HG03457 (cell line): ENCODE results near the gene COL5A3.
"Not testable (repeated sequence)": the region's sequence is repeated elsewhere in the genome, so short reads cannot be mapped to it uniquely, and the experiment has no call there.

Experiments
- ATAC-seq: cut with Tn5 transposase; IDR thresholded peaks from one replicate; pipeline ENCODE4 v1.9.1; 2021; ENCODE audit warnings: moderate number of reproducible peaks; ENCODE audit not compliant: unreplicated experiment

Gene COL5A3

DNA sequence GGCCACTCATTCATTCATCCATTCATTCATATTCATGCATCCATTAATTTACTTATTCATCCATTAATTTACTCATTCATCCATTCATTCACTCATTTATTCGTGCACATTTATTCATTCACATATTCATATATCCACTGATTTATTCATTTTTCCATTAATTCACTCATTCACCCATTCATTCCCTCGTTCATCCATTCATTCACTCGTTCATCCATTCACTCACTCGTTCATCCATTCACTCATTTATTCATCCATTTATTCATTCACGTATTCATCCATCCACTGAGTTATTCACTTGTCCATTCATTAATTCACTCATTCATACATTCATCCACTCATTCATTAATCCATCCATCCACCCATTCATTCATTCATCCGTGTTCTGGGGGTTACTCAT, 38.2 kb downstream of the COL5A3 start:
- no peak for ATAC-seq

DNA sequence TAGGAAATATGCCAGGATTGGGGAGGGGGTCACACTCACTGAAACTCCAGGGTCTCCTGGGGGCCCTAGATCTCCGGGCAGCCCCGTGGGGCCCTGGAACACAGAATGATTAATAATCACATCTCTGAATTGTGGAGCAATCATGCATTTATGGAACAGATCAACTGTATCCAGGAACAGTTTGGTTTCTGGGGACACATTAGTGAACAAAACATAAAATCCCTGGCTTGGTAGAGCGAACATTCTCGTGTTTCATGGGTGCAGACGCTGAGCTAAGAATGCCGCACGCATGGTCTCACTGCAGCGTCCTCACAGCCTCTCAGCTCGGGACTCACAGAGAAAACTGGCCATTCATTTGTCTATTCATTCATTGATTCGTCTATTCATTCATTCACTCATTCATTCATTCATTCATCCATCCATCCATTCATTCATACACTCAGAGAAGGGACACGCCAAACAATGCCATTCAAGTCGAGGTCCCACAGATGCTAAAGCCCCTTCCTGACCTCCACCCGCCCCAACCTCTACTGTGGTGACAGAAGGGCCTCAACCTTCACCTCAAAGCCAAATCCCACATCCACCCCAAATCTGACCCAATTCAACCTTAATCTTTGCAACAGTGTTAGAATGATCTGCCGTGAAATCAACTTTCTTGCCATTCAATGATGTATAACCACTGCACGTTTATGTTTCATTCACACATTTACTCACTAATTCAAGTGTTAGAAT, 39.0 kb downstream of the COL5A3 start:
- no peak for ATAC-seq

DNA sequence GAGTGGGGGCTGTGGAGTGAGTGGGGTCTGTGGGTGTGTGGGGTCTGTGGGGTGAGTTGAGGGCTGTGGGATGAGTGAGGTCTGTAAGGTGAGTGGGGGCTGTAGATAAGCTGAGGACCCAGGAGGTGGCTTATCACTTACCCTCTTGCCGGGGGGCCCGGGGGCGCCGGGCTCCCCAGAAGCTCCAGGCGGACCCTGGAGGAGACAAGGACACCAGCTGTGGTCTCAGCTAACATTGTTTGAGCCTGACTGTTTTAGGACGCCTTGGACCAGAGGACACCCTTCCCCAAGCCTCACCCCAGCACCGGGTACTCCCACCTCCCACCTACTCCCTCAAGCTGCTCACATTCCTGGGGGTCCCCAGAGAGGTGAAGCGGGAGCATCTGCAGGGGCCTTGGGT, 39.8 kb downstream of the COL5A3 start:
- ATAC-seq = no peak

DNA sequence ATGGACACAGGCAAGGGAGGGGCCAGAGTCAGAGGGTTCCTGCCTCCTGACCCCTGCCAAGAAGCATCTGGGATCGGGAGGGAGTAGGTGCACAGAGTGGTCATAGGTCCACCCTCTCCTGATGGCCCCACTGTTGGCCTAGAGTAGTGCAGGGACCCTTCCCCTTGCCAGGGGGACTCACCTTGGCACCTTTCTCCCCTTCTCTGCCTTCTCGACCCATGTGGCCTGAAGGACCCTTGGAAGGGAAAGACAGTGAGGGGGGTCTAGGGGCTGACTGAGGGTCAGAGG, 40.7 kb downstream of the COL5A3 start:
- ATAC-seq = no peak

DNA sequence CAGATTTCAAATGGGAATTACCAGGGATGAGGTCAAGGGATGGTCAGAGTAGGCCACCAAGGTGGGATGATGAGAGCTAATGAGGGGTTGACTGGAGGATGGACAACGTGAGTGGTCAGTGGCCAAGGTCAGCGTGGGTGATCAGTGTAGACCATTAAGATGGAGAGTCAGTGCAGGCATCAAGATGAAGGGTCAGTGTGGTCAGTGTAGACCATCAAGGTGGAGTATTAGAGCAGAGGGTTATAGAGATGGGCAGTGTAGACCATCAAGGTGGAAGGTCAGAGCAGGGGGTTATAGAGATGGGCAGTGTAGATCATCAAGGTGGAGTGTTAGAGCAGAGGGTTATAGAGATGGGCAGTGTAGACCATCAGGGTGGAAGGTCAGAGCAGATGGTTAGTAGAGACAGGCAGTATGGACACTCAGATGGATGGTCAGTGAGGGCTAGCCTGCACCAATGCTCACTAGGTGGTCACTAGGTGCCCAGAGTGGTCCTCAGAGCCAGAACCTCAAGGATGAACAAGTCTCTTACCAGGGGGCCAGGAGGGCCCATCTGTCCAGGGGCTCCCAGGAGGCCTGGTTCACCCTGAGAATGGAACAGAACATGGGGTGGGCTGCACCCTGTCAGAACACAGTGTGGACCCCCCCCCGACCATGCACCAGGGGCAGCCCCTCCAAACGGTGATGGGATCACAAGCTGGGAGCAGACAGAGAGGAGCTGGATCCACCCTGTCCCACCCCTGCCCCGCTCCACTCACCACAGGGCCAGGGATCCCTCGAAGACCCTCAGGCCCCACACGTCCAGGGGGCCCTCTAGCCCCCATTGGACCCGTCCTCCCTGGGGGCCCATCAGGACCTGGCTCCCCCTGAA, 41.2 kb downstream of the COL5A3 start:
- no peak for ATAC-seq

DNA sequence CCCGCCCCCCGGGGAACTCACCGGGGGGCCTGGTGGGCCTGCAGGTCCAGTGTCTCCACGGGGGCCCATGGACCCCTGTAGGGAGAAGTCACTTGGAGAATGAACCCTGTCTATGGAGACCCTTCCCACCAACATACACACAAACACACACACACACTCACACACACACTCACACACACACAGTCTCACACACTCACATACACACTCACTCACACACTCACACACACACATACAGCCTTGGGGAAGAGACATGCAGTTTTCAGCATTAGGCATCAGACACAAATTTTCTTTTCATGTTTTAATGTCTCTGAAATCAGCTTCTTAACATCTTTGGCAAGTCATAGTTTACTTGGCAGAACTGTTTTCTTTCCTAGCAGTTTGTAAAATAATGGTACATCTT, 43.0 kb downstream of the COL5A3 start:
- ATAC-seq = no peak

DNA sequence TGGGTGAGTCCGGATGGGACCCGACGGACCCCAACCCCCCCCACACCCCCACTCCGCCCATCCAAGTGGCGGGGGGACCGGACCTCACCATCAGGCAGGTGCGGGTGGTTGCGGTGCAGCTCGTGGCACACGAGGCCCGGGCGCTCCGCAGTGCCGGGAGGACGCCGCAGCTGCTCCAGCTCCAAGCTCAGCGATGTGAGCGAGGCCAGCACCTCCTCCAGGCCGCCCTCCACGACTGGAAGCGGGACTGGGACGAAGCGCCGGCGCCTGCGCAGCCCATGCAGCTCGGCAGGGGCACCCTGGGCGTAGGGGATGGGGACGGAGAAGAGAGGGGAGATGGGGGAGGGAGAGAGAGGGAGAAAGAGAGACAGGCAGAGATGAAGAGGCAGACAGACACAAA, 43.9 kb downstream of the COL5A3 start:
- no peak for ATAC-seq

DNA sequence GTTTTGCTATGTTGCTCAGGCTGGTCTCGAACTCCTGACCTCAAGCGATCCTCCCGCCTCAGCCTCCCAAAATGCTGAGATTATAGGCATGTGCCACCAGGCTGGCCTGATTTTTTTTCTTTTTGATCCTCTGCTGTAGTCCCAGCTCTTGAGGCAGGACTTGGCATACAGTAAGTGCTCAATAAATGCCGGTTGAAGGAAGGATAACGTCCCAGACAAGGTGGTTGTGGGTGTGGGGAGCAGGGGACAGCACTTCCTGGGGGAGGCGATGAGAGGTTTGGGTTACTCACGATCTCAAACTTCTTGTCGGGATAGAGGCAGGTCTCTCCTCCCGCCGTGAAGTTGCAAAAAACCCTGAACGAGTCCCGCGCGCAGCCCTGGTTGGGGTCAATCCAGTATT, 44.3 kb downstream of the COL5A3 start:
- ATAC-seq = no peak

DNA sequence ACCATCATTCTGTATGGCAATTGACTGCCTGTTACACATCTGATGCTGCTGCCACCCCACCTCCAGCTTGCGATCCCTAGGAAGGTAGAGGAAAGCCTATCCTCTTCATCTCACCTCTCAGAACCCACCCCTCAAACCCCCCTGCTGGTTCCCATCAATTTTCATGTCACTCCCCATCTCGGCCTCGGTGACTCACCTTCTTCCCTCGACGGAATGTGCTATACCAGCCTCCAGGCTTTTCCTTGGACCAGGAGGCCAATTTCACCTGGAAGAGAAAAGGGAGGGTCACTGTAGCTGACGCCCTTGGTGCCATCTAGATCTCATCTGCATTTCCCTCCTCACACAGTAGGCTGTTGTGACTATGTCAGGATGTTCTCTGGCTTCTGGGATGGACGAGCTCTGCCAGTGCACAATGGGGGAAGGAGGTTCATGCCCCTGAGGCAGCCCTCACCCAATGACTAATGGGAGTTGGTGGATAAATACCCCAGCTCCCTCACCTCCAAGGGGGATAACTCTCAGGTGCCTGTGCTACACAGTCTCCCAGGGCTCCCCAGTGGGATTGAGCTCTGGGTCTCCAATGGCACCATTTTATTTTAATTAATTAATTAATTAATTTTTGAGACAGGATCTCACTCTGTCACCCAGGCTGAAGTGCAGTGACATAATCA, 47.5 kb downstream of the COL5A3 start:
- no peak for ATAC-seq

DNA sequence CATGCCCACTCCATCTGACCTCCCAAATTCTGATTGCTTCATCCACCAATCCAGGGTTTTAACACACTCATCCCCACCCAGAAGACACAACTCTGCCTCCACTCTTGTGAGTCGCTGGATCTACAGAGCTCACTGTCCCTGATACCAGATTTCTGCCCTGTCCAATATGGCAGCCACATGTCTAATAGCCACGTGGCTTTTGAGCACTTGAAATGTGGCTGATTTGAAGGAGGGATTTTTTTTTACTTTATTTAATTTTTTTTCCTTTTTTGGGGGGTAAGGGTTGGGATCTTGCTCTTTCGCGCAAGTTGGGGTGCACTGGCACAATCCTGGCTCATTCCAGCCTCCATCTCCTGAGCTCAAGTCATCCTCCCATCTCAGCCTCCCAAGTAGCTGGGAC, 49.2 kb downstream of the COL5A3 start:
- ATAC-seq = no peak

DNA sequence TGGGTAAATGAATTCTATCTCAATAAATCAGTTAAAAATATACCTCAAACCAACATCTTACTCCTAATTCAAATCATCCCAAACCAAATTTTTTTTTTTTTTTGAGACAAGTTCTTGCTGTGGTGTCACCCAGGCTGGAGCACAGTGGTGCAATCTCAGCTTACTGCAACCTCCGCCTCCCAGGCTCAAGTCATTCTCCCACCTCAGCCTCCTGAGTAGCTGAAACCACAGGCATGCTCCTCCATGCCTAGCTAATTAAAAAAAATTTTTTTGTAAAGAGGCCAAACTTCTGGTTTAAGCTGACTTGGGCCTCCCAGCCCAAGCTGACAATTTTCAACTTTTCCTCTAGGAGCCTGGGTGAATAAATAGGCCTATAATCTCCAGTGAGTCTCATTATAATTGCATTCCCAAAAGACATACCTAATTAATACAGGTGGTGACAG, 51.9 kb downstream of the COL5A3 start:
- ATAC-seq = no peak

DNA sequence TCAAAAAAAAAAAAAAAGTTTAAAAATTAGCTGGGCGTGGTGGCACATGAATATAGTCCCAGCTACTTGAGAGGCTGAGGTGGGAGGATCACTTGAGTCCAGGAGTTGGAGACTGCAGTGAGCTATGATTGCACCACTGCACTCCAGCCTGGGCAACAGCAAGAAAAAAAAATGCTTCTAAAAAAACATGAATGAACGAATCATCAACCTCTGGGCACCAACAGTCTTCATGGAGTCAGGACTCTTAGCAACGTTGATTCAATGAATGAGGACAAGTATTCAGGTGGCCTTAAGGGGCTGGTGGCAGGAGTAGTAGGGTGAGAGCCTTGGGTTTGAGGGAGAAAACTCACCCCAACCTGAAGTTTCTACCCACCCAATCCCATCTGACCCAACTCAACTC, 53.3 kb downstream of the COL5A3 start:
- ATAC-seq = no peak

DNA sequence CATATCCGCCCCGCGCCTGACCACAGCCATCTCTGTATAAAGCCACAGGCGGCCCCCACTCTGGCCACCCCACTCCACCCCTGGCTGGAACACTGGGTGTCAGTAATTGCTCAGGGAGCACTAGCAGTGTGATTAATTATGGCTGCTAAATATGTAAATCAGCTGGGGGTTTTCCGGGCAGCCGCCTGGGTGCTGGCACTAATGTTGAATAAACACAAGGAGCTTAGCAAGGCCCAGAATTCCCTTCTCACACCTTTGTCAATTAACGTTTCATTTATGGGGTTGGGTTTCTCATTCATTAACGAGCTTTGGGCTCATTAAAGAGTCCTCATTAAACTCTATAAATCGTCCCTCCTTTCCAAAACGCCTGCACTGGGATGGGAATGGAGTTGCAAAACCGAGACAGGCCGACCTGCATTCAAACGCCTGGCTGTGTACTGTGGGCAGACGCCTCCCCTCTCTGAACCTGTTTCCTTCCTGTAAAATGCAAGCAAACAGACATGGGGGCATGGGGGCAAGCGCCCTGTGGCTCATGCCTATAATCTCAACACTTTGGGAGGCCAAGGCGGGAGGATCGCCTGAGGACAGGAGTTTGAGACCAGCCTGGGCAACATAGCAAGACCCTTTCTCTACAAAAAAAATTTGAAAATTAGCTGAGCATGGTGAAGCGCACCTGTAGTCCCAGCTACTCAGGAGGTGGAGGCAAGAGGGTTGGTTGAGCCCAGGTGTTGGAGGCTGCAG, 56.3 kb downstream of the COL5A3 start:
- ATAC-seq = no peak

DNA sequence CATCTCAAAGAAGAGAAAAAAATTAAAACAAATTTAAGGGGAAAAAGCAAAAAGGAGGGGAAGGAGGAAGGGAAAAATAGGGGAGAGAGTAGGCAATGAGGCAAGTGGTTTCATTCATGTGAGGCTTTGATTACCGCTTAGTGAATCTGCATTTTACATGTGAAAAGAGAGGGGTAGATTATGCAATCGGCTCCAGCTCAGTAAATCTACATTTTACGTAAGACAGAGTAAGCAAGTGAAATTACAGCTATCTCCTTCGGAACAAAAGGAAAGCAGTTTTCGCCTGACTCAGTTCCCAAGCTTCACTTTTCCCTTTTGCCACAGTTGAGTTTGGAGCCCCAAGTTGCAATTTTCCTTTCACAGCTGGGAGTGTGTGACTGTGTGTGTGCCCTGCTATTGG, 58.0 kb downstream of the COL5A3 start:
- ATAC-seq = no peak

DNA sequence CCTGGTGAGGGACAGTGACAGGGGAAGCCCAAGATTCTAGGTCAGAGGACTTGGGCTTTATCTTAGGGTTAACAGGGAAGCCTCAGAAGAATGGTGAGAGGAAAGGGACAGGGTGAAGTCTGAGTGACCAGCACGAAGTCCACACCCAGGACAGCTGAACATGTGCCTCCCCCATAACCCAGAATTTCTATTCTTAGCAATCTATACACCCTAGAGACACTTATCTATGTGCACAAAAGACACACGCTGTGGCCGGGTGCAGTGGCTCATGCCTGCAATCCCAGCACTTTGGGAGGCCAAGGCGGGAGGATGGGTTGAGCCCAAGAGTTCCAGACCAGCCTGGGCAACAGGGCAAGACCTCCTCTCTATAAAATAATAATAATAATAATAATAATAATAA, 62.9 kb downstream of the COL5A3 start:
- ATAC-seq = no peak

DNA sequence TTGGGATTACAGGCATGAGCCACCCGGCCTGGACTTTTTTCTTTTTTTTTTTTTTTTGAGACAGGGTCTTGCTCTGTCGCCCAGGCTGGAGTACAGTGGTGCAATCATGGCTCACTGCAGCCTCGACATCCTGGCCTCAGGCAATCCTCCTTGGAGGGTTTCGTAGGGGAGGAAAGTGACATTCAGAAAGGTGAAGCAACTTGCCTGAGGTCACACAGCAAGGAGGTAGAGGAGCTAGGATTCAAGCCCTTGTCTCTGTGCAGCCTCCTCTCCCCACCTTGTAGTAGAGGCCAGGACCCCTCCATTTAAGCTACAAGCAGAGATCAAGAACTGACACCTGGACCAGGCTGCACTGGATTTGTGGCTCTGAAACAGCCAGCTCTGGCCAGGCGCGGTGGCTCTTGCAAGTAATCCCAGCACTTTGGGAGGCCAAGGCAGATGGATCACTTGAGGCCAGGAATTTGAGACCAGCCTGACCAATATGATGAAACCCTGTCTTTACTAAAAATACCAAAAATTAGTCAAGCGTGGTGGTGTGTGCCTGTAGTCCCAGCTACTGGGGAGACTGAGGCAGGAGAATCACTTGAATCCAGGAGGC, 63.7 kb downstream of the COL5A3 start:
- ATAC-seq = not testable (repeated sequence)

DNA sequence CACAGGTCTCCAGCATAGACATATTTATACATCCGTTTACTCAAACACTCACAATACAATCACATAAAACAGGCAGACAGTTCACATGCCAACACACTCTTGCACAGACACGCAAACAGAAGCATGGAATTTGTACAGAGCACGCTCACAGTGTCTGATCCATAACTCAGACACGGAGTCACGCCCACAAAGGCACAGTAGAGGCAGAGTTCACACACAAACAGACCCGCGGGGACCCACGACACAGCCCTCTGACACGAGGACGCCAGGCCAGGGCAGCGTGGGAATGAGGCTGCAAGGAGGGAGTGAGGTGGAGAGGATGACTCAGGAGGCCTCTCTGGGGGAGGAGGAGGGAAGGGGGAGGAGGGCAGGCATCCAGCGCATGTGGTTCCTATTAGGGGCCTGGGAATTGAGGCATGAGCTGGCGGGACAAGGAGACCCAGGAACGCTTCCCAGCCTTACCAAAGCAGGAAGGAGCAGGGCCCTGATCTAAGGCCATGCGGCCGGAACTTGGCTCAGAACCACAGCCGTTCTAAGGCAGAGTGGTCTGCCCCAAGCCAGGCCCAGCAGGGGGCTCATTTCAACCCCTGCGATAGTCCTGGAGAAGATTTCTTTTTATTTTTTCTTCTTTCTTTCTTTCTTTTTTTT, 64.9 kb downstream of the COL5A3 start:
- no peak for ATAC-seq

DNA sequence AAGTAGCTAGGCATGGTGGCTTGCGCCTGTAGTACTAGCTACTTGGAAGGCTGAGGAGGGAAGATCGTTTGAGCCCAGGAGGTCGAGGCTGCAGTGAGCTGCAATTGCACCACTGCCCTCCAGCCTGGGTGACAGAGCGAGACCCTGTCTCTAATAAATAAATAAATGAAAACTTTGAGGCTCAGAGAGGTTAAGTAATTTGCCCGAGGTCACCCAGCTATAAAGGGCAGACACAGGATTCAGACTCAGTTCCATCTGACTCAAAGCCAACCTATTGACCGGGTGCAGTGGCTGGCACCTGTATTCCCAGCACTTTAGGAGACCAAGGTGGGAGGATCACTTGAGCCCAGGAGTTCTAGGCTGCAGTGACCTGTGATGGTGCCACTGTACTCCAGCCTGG, 66.6 kb downstream of the COL5A3 start:
- ATAC-seq = no peak

DNA sequence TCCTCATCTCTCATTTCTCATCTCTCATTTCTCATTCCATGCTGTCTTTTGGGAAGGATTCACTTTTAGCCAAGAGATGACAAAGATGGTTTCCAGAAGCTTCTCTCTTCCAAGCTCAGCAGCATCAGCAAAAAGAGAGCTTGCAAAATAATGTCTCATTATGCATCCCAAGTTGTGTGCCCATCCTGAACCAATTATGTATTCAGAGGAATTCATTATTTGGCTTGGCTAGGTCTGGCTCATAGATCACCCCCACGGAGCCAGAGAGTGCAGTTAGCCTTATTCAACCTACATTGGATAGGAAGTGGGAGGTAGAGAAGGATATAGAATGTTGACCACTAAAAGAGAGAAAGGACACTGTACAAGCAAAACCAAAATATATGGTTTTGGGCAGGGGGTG, 68.6 kb downstream of the COL5A3 start:
- ATAC-seq = no peak

DNA sequence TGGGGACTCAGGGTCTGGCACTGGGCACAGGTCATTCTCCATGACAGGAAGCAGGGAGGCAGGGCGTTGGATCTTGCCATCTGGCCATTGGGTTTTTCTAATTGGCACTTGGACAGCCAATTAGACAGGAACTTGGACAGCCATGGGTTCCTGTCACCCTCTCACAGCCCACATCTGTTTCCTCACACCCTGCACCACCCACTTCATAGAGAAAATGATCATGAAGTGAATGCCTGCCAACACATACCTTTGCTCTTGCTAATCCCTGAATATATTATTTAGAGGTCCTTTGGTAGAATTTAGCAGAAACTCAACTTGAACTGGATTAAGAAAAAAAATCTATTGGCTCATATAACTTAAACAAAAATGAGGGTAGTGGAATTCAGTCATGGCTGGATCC, 69.1 kb downstream of the COL5A3 start:
- ATAC-seq = no peak
